H1 (cell line): Measurements from ENCODE around the gene SMARCC1.

Source experiments
- BACH1 ChIP-seq: IDR thresholded peaks from 2 replicates; pipeline ENCODE4 v1.6.1; 2012; ENCODE audit warnings: low read length, improper control_type of control experiment
- CEBPB ChIP-seq: IDR thresholded peaks from 2 replicates; pipeline ENCODE4 v1.6.1; 2012; ENCODE audit warnings: low read depth, low read length
- EP300 ChIP-seq, 2 experiments: IDR thresholded peaks; 1 replicate in 1 of 2; 2 replicates in 1 of 2; pipeline ENCODE4 v1.6.1; 2011 to 2012; ENCODE audit warnings: low read depth in 2 of 2, low read length in 2 of 2, mild to moderate bottlenecking in 2 of 2, borderline replicate concordance in 1 of 2, inconsistent platforms in 1 of 2, moderate library complexity in 1 of 2
- EZH2 ChIP-seq: fragments of 200-600 bp; sonication (generic); IDR thresholded peaks from 2 replicates; pipeline ENCODE4 v1.7.1; 2012; ENCODE audit warnings: low read depth, mild to moderate bottlenecking, moderate library complexity, low read length, inconsistent platforms; ENCODE audit not compliant: severe bottlenecking
- GTF2F1 ChIP-seq: IDR thresholded peaks from 2 replicates; pipeline ENCODE4 v1.6.1; 2012; ENCODE audit warnings: low read depth, low read length, improper control_type of control experiment, borderline replicate concordance
- MAFK ChIP-seq: IDR thresholded peaks from 2 replicates; pipeline ENCODE4 v1.6.1; 2012; ENCODE audit warnings: low read depth, mild to moderate bottlenecking, improper control_type of control experiment, low read length
- NRF1 ChIP-seq: IDR thresholded peaks from 2 replicates; pipeline ENCODE4 v1.6.1; 2011; ENCODE audit warnings: mild to moderate bottlenecking, low read depth, low read length, improper control_type of control experiment
- POLR2A ChIP-seq, 2 experiments: IDR thresholded peaks; 1 replicate in 1 of 2; 2 replicates in 1 of 2; pipeline ENCODE4 v1.6.1; 2011; ENCODE audit warnings: low read depth in 2 of 2, low read length in 2 of 2, mild to moderate bottlenecking in 2 of 2; ENCODE audit errors: control extremely low read depth in 1 of 2
- SP1 ChIP-seq: IDR thresholded peaks from 2 replicates; pipeline ENCODE4 v1.6.1; 2011; ENCODE audit warnings: low read depth, low read length
- TAF1 ChIP-seq: IDR thresholded peaks from 2 replicates; pipeline ENCODE4 v1.6.1; 2011; ENCODE audit warnings: mild to moderate bottlenecking, low read depth, low read length
- ZNF274 ChIP-seq: IDR thresholded peaks from 2 replicates; pipeline ENCODE4 v1.7.0; 2012; ENCODE audit warnings: low read length, borderline replicate concordance; ENCODE audit errors: extremely low read depth
- TF ChIP-seq, protein P1 (sequence below), 3 experiments: IDR thresholded peaks; 1 replicate in 2 of 3; 2 replicates in 1 of 3; pipeline versions ENCODE4 v1.5.1 to v1.6.1; 2011; ENCODE audit warnings: low read length in 3 of 3, mild to moderate bottlenecking in 3 of 3, inconsistent platforms in 2 of 3, low read depth in 1 of 3, moderate library complexity in 1 of 3; ENCODE audit not compliant: insufficient read depth in 1 of 3; ENCODE audit errors: control extremely low read depth in 1 of 3
- TF ChIP-seq, protein P2 (sequence below): IDR thresholded peaks from 2 replicates; pipeline ENCODE4 v1.6.1; 2012; ENCODE audit warnings: inconsistent platforms

GRCh38 chr3:47577583-47578118 is 204.0 kb downstream of the SMARCC1 start:
- TF ChIP-seq, protein P1, sequence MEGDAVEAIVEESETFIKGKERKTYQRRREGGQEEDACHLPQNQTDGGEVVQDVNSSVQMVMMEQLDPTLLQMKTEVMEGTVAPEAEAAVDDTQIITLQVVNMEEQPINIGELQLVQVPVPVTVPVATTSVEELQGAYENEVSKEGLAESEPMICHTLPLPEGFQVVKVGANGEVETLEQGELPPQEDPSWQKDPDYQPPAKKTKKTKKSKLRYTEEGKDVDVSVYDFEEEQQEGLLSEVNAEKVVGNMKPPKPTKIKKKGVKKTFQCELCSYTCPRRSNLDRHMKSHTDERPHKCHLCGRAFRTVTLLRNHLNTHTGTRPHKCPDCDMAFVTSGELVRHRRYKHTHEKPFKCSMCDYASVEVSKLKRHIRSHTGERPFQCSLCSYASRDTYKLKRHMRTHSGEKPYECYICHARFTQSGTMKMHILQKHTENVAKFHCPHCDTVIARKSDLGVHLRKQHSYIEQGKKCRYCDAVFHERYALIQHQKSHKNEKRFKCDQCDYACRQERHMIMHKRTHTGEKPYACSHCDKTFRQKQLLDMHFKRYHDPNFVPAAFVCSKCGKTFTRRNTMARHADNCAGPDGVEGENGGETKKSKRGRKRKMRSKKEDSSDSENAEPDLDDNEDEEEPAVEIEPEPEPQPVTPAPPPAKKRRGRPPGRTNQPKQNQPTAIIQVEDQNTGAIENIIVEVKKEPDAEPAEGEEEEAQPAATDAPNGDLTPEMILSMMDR (IDR thresholded peaks at IDR 0.05; ENCODE audit: control extremely low read depth in 1 of 3, insufficient read depth in 1 of 3, low read depth in 1 of 3, low read length in 3 of 3) = no peak
- TF ChIP-seq, protein P2, sequence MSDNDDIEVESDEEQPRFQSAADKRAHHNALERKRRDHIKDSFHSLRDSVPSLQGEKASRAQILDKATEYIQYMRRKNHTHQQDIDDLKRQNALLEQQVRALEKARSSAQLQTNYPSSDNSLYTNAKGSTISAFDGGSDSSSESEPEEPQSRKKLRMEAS = peak; percentile 67
- no peak for TF ChIP-seq BACH1
- TF ChIP-seq GTF2F1 = no peak
- no peak for TF ChIP-seq SP1
- no peak for TF ChIP-seq POLR2A (IDR thresholded peaks at IDR 0.05; ENCODE audit: control extremely low read depth in 1 of 2, low read depth in 2 of 2, low read length in 2 of 2)
- TF ChIP-seq ZNF274 = no peak
- no peak for TF ChIP-seq TAF1
- TF ChIP-seq CEBPB = no peak
- peak; percentile 24 for TF ChIP-seq EZH2
- no peak for TF ChIP-seq EP300 (IDR thresholded peaks at IDR 0.05; ENCODE audit: borderline replicate concordance in 1 of 2, low read depth in 2 of 2, low read length in 2 of 2)
- no peak for TF ChIP-seq NRF1
- TF ChIP-seq MAFK = no peak
